GM18858 (cell line): ENCODE results near the gene NTRK1.

Experiments
- ATAC-seq: cut with Tn5 transposase; IDR thresholded peaks from one replicate; pipeline ENCODE4 v1.9.1; 2021; ENCODE audit not compliant: unreplicated experiment

Gene NTRK1

GRCh38 chr1:156836892-156837291 is 23.8 kb upstream of the NTRK1 start:
- no peak for ATAC-seq

DNA sequence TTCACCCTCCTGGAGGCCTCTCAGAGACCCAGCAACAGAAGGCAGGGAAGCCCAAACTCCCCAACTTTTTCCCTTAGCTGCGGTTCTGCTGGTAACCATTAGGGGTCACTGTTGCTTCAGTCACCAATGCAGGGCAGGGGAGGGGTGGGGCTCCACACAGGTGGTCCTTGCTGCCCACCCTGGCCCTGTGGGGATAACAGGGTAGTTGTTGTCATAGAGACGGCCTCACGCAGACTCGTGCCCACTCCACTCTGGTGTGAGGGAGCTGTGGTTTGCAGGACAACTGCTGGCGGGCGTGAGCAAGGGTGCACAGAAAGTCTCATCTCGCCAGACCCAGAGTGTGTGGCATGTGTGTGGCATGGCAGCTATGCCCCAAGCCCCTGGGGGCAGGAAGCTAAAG is 21.7 kb upstream of the NTRK1 start:
- no peak for ATAC-seq

DNA sequence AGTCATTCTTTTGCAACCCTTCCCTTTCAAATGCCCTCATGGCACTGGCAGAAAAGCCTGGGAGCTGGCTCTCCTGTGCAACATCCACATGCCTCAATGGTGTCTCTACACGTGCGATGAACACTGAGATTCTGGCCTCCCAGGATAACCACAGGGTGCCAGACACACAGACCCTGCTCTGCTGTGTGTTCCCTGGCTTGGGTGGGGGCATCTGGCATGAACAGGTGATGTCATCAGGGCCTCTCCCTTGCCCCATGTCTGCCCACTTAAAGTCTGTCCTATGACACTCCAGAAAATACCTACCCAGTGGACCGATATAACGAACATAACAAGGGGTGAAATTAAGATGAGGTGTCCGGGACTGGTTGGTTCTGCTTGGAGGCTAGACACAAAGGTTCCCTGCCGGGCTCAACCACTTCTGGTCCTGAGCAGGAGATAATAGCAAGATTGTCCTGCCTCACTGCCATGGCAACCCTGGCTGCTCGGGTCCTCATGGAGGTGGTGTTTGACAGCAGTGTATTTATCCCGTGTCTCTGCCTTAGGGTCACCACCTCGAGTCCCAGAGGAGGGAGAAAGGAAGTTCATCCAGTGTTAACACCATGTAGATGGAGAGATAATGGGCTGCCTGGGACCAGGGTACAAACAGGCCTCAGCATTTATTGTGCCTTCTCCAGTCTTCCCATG is 21.1 kb upstream of the NTRK1 start:
- no peak for ATAC-seq

- ATAC-seq = no peak
These were observed 20.3 kb upstream of the NTRK1 start for GRCh38 chr1:156840186-156840897.

GRCh38 chr1:156840898-156841279 is 19.8 kb upstream of the NTRK1 start:
- no peak for ATAC-seq

GRCh38 chr1:156841295-156841855 is 19.3 kb upstream of the NTRK1 start:
- no peak for ATAC-seq

GRCh38 chr1:156842618-156843300 is 17.9 kb upstream of the NTRK1 start:
- ATAC-seq = no peak

GRCh38 chr1:156844102-156844501 is 16.6 kb upstream of the NTRK1 start:
- ATAC-seq = no peak

DNA sequence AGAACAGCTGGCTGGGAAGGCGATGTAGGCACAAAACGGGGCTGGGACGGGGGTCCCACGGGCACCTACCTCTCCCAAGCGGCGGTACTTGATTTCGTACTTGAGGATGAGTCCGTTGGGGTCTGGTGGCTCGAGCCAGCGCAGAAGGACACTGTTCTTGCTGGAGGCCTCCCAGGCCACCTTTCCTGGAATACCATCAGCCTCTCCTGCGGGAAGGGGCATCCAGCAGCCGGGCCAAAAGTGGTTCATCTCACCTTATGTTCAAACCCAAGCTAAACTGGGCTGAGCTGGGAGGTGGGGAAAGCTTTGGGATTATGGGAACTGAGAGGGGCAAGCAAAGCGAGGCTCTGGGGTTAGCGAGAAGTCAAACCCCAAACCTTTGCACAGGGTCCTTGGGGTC is 16.0 kb upstream of the NTRK1 start:
- ATAC-seq = no peak

GRCh38 chr1:156845055-156845952 is 15.4 kb upstream of the NTRK1 start:
- no peak for ATAC-seq

GRCh38 chr1:156845953-156846545 is 14.6 kb upstream of the NTRK1 start:
- ATAC-seq = no peak

- ATAC-seq = no peak
These were observed 14.0 kb upstream of the NTRK1 start for GRCh38 chr1:156846643-156847042.

GRCh38 chr1:156847591-156848460 is 12.8 kb upstream of the NTRK1 start:
- no peak for ATAC-seq

GRCh38 chr1:156848461-156849150 is 12.1 kb upstream of the NTRK1 start:
- ATAC-seq = no peak

GRCh38 chr1:156849151-156849496 is 11.5 kb upstream of the NTRK1 start:
- no peak for ATAC-seq

- no peak for ATAC-seq
These were observed 8.8 kb upstream of the NTRK1 start for GRCh38 chr1:156851779-156852417.

GRCh38 chr1:156852418-156852874 is 8.2 kb upstream of the NTRK1 start:
- no peak for ATAC-seq

GRCh38 chr1:156853761-156854160 is 6.9 kb upstream of the NTRK1 start:
- no peak for ATAC-seq
